ENCODE data around the gene ZNF335.

ZNF335 gene

DNA sequence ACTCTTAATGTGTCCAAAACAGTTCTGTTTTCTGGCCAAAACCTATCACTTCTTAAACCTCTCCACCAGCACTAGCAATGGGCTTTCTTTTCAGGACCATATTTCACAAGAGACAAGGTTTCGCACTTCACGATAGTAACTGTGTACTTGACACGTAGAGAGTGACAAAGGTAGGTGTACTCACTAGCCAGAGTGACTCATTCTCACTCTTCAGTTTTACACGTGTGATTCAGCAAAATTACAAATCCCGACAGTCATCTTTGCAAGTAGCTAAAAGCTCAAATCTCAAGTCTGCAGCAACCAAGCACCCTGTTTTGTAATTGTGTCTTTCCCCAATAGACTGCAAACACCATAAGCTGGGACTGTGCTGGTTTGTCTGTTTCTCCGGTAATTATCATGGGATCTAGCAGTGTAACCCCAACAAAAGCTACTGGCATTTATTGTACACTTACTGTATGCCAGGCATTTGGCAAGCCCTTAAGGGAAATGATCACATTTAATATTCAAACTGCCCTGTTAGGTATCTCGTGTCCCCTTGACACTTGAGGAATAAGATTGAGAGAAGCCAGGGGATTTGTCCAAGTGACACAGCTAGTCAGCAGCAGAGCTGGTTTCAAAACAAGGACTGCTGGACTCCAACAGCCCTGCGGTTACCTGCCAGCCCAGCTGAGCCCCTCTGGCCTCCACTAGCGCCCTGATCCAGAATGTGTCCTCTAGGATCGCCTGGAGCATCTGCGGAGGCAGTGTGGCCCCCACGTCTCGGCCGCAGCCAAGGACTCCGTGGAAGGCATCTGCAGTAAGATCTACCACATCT is 27.6 kb downstream of the ZNF335 start:
- ATAC-seq (ENCODE audit: insufficient read depth, low read depth) (no peak), DNase-seq (no peak)
- Histone ChIP-seq H2AFZ (ENCODE audit: low read depth, low read length) (no peak overlapping the region), H3K4me3 (ENCODE audit: low read depth in 1 of 2, low read length in 2 of 2) (no peak overlapping the region), H4K20me1 (ENCODE audit: insufficient read depth, low read length) (peaks cover 18% of the 10 kb centered on the region), H3K79me2 (ENCODE audit: insufficient read depth, low read length) (no peaks in the 10 kb centered on the region), H3K36me3 (ENCODE audit: insufficient read depth, low read length) (peaks cover 95% of the 10 kb centered on the region), H3K9me3 (ENCODE audit: insufficient read depth, low read length, severe bottlenecking) (no peaks in the 10 kb centered on the region), H3K9ac (ENCODE audit: low read depth, low read length) (no peak overlapping the region), H3K27ac (ENCODE audit: low read length) (0 out of 2 replicates have a peak overlapping the region, but pooled peaks have one; percentile 25), H3K4me1 (ENCODE audit: insufficient read depth, low read length) (no peaks in the 10 kb centered on the region), H3K27me3 (ENCODE audit: insufficient read depth, low read length, poor library complexity) (no peaks in the 10 kb centered on the region), H3K4me2 (ENCODE audit: insufficient read depth, low read length) (no peak overlapping the region)
- TF ChIP-seq EZH2 (IDR thresholded peaks at IDR 0.05; ENCODE audit: borderline replicate concordance, low read depth, low read length, severe bottlenecking) = no peak
- TF ChIP-seq, protein P1, sequence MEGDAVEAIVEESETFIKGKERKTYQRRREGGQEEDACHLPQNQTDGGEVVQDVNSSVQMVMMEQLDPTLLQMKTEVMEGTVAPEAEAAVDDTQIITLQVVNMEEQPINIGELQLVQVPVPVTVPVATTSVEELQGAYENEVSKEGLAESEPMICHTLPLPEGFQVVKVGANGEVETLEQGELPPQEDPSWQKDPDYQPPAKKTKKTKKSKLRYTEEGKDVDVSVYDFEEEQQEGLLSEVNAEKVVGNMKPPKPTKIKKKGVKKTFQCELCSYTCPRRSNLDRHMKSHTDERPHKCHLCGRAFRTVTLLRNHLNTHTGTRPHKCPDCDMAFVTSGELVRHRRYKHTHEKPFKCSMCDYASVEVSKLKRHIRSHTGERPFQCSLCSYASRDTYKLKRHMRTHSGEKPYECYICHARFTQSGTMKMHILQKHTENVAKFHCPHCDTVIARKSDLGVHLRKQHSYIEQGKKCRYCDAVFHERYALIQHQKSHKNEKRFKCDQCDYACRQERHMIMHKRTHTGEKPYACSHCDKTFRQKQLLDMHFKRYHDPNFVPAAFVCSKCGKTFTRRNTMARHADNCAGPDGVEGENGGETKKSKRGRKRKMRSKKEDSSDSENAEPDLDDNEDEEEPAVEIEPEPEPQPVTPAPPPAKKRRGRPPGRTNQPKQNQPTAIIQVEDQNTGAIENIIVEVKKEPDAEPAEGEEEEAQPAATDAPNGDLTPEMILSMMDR (IDR thresholded peaks at IDR 0.05; ENCODE audit: borderline replicate concordance, extremely low read depth, low read length, poor library complexity, severe bottlenecking) = no peak

DNA sequence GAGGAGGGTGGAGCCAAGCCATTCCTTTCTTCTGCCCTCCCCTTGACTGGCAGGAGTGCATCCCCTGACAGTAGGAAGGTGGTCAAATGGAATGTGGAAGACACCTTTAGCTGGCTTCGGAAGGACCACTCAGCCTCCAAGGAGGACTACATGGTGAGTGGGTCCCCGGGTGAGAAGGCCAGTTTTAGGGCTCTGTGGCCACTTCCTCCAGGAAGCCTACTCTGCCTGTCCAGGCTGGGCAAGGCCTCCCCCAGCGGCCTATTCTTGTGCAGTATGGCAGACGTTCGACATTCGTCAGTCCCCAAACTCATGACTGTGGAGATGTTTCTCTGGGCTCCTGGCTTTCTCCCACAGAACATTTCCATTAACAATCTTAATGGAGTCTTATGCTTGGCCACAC is 28.4 kb downstream of the ZNF335 start:
- H3K27me3 ChIP-seq (ENCODE audit: insufficient read depth, low read length, poor library complexity) = no peaks in the 10 kb centered on the region
- H3K9me3 ChIP-seq (ENCODE audit: insufficient read depth, low read length, severe bottlenecking) = no peaks in the 10 kb centered on the region
- H3K4me3 ChIP-seq (ENCODE audit: low read depth in 1 of 2, low read length in 2 of 2) = no peak overlapping the region
- DNase-seq (no peak), ATAC-seq (ENCODE audit: insufficient read depth, low read depth) (no peak)
- peaks cover 20% of the 10 kb centered on the region for H4K20me1 ChIP-seq (ENCODE audit: insufficient read depth, low read length)
- no peak overlapping the region for H3K4me2 ChIP-seq (ENCODE audit: insufficient read depth, low read length)
- H3K36me3 ChIP-seq (ENCODE audit: insufficient read depth, low read length) = peaks cover 95% of the 10 kb centered on the region
- no peak for TF ChIP-seq EZH2 (IDR thresholded peaks at IDR 0.05; ENCODE audit: borderline replicate concordance, low read depth, low read length, severe bottlenecking)
- TF ChIP-seq, protein P1 (IDR thresholded peaks at IDR 0.05; ENCODE audit: borderline replicate concordance, extremely low read depth, low read length, poor library complexity, severe bottlenecking) = no peak
- no peak overlapping the region for H2AFZ ChIP-seq (ENCODE audit: low read depth, low read length)
- no peak overlapping the region for H3K27ac ChIP-seq (ENCODE audit: low read length)
- H3K9ac ChIP-seq (ENCODE audit: low read depth, low read length) = no peak overlapping the region
- peaks cover 3% of the 10 kb centered on the region; the same call in 1 of the 2 replicates for H3K79me2 ChIP-seq (ENCODE audit: insufficient read depth, low read length)
- H3K4me1 ChIP-seq (ENCODE audit: insufficient read depth, low read length) = no peaks in the 10 kb centered on the region

DNA sequence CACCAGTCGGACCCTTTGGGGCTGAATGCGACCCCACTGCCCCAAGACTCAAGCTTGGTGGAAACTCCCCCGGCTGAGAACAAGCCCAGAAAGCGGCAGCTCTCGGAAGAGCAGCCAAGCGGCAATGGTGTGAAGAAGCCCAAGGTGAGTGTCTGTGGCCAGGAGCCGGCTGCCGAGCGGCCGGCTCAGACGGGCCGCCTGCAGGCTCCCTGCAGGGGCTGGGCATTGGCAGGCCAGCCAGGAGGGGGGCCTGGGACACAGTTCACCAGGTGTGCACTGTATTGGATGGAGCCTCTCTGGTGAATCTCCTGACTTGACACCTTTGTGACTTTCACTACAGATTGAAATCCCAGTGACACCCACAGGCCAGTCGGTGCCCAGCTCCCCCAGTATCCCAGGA is 31.5 kb downstream of the ZNF335 start:
- ATAC-seq (ENCODE audit: insufficient read depth, low read depth) = no peak

More for the DNA sequence above, 31.5 kb downstream of the ZNF335 start:
- peaks cover 32% of the 10 kb centered on the region for H3K79me2 ChIP-seq (ENCODE audit: insufficient read depth, low read length)
- H3K9ac ChIP-seq (ENCODE audit: low read depth, low read length) = no peak overlapping the region
- H3K27me3 ChIP-seq (ENCODE audit: insufficient read depth, low read length, poor library complexity) = no peaks in the 10 kb centered on the region
- no peak overlapping the region for H3K4me2 ChIP-seq (ENCODE audit: insufficient read depth, low read length)
- H3K27ac ChIP-seq (ENCODE audit: low read length) = no peak overlapping the region
- H3K4me3 ChIP-seq (ENCODE audit: low read depth in 1 of 2, low read length in 2 of 2) = no peak overlapping the region
- no peak overlapping the region for H2AFZ ChIP-seq (ENCODE audit: low read depth, low read length)
- no peaks in the 10 kb centered on the region for H3K9me3 ChIP-seq (ENCODE audit: insufficient read depth, low read length, severe bottlenecking)
- H3K4me1 ChIP-seq (ENCODE audit: insufficient read depth, low read length) = peaks cover 13% of the 10 kb centered on the region
- peaks cover 84% of the 10 kb centered on the region for H3K36me3 ChIP-seq (ENCODE audit: insufficient read depth, low read length)
- peaks cover 25% of the 10 kb centered on the region for H4K20me1 ChIP-seq (ENCODE audit: insufficient read depth, low read length)
- TF ChIP-seq, protein P1 (IDR thresholded peaks at IDR 0.05; ENCODE audit: borderline replicate concordance, extremely low read depth, low read length, poor library complexity, severe bottlenecking) = no peak
- TF ChIP-seq EZH2 (IDR thresholded peaks at IDR 0.05; ENCODE audit: borderline replicate concordance, low read depth, low read length, severe bottlenecking) = no peak
- DNase-seq = no peak

Measured in DND-41 (cell line).